Thoracic aorta (tissue), 2 donors: Measurements from ENCODE around the gene SEPTIN8. TPM values are rescaled to one million over a fixed set of nuclear protein-coding genes. Genes with fewer than 3 reads are reported as not detected.
A peak's percentile ranks its signal among the peaks of the same experiment; 100 is the strongest.

Experiments used
- ATAC-seq: fragments of 150-250 bp; one replicate; pipeline ENCODE4 v1.8.0; 2017; ENCODE audit warnings: low read depth; ENCODE audit not compliant: insufficient number of reproducible peaks, low FRiP score
- DNase-seq: peaks from one replicate; pipeline ENCODE4 v3.0.0-alpha.2; 2020; ENCODE audit warnings: low spot score
- H3K27ac ChIP-seq, 2 donors: fragments of 200-600 bp; sonication (generic); 1 replicate in 1 of 2; 2 replicates in 1 of 2; pipeline ENCODE4 v1.5.1; 2016; ENCODE audit warnings: mild to moderate bottlenecking in 2 of 2, moderate library complexity in 2 of 2
- H3K27me3 ChIP-seq: fragments of 200-600 bp; sonication (generic); replicated peaks from 2 replicates; pipeline ENCODE4 v1.6.0; 2016; ENCODE audit warnings: mild to moderate bottlenecking; ENCODE audit not compliant: insufficient read depth
- H3K36me3 ChIP-seq: fragments of 200-600 bp; sonication (generic); one replicate; pipeline ENCODE4 v1.5.1; 2016
- H3K4me1 ChIP-seq, 2 donors: fragments of 200-600 bp; sonication (generic); 1 replicate in 1 of 2; 2 replicates in 1 of 2; pipeline versions ENCODE4 v1.5.1 to v1.6.0; 2016; ENCODE audit warnings: low read depth in 2 of 2, mild to moderate bottlenecking in 1 of 2; ENCODE audit not compliant: control insufficient read depth in 1 of 2
- H3K4me3 ChIP-seq: fragments of 200-600 bp; sonication (generic); 2 replicates; pipeline ENCODE4 v1.5.1; 2016; ENCODE audit warnings: mild to moderate bottlenecking
- H3K9me3 ChIP-seq: fragments of 200-600 bp; sonication (generic); 2 replicates; pipeline ENCODE4 v1.5.1; 2016
- total RNA-seq, 2 donors: library from RNA; depleted of rRNA; stranded (reverse); fragments of >200 nt; gene quantifications; one replicate each; pipeline versions ENCODE4 v1.1.0 to v1.2.3, GENCODE V29; 2016
- TF ChIP-seq, protein P1 (sequence below): fragments of 200-600 bp; sonication (generic); IDR thresholded peaks from one replicate; pipeline ENCODE4 v1.5.1; 2019; ENCODE audit warnings: antibody characterized with exemption

Gene SEPTIN8
- total RNA-seq, 2 donors from 2014 or later = 85.7 to 111 TPM

DNA sequence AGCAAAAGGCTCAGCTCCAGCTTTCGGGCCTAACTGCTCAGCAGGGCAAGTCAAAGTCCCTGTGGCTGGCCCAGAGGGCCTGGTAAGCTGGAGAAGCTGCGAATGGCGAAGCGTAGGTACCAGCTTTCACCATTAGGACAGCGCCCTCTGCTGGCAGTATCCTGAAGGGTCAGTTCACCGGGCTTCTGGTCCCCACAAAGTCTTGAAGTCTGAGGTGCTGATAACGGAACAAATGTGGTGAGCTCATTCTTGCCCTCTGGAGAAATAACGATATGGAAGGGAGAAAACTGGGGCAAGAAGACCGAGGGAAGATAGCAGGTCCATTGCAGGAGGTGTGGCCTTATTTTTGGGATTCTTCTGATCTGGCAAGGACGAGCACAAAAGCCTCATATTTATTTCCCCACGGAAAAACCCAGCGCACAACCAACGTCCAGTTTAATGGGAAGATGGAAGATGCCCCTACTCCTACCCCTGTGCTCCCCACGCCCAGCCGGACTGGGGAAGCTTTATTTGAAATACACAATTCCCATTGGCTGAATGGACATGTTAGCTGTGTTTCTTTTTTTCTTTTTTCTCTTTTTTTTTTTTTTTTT lies 43.2 kb upstream of the SEPTIN8 start:
- no peaks in the 10 kb centered on the region for H3K27me3 ChIP-seq
- ATAC-seq = no peak
- H3K9me3 ChIP-seq = no peaks in the 10 kb centered on the region
- TF ChIP-seq, protein P1, sequence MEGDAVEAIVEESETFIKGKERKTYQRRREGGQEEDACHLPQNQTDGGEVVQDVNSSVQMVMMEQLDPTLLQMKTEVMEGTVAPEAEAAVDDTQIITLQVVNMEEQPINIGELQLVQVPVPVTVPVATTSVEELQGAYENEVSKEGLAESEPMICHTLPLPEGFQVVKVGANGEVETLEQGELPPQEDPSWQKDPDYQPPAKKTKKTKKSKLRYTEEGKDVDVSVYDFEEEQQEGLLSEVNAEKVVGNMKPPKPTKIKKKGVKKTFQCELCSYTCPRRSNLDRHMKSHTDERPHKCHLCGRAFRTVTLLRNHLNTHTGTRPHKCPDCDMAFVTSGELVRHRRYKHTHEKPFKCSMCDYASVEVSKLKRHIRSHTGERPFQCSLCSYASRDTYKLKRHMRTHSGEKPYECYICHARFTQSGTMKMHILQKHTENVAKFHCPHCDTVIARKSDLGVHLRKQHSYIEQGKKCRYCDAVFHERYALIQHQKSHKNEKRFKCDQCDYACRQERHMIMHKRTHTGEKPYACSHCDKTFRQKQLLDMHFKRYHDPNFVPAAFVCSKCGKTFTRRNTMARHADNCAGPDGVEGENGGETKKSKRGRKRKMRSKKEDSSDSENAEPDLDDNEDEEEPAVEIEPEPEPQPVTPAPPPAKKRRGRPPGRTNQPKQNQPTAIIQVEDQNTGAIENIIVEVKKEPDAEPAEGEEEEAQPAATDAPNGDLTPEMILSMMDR = peak; percentile 94
- peaks cover 0 to 15% of the 10 kb centered on the region in 2 donors for H3K4me1 ChIP-seq
- no peak overlapping the region for H3K27ac ChIP-seq
- no peaks in the 10 kb centered on the region for H3K36me3 ChIP-seq
- H3K4me3 ChIP-seq = peak overlapping the region; percentile 26
- peak; percentile 79 for DNase-seq

- DNase-seq = no peak
- no peak for ATAC-seq
Observed at GRCh38 chr5:132819468-132819867, 42.4 kb upstream of the SEPTIN8 start.

GRCh38 chr5:132817011-132817410 lies 40.0 kb upstream of the SEPTIN8 start:
- ATAC-seq (no peak), DNase-seq (no peak)
- Histone ChIP-seq H3K4me1 (peaks cover 4 to 8% of the 10 kb centered on the region in 2 donors), H3K4me3 (no peak overlapping the region), H3K36me3 (no peaks in the 10 kb centered on the region), H3K27ac (no peak overlapping the region), H3K27me3 (peaks cover 3% of the 10 kb centered on the region), H3K9me3 (no peaks in the 10 kb centered on the region)
- TF ChIP-seq, protein P1 = no peak

More at GRCh38 chr5:132819468-132819867, 42.4 kb upstream of the SEPTIN8 start:
- Histone ChIP-seq H3K27me3 (no peaks in the 10 kb centered on the region), H3K4me3 (peak overlapping the region; percentile 26), H3K27ac (no peak overlapping the region), H3K4me1 (peaks cover 0 to 15% of the 10 kb centered on the region in 2 donors), H3K9me3 (no peaks in the 10 kb centered on the region), H3K36me3 (no peaks in the 10 kb centered on the region)
- TF ChIP-seq, protein P1 = no peak

- Histone ChIP-seq H3K36me3 (no peaks in the 10 kb centered on the region), H3K27me3 (peaks cover 3% of the 10 kb centered on the region), H3K27ac (no peak overlapping the region), H3K4me3 (no peak overlapping the region), H3K9me3 (no peaks in the 10 kb centered on the region), H3K4me1 (peaks cover 4 to 8% of the 10 kb centered on the region in 2 donors)
- DNase-seq (no peak), ATAC-seq (no peak)
- TF ChIP-seq, protein P1 = no peak
Observed at GRCh38 chr5:132816554-132816953, 39.5 kb upstream of the SEPTIN8 start.

GRCh38 chr5:132816083-132816482 lies 39.0 kb upstream of the SEPTIN8 start:
- H3K4me1 ChIP-seq = peaks cover 4 to 8% of the 10 kb centered on the region in 2 donors
- no peaks in the 10 kb centered on the region for H3K9me3 ChIP-seq
- no peak overlapping the region for H3K27ac ChIP-seq
- no peak overlapping the region for H3K4me3 ChIP-seq
- no peak for DNase-seq
- TF ChIP-seq, protein P1 = no peak
- ATAC-seq = no peak
- no peaks in the 10 kb centered on the region for H3K36me3 ChIP-seq
- peaks cover 3% of the 10 kb centered on the region for H3K27me3 ChIP-seq
